AG08396 (cell line): ENCODE data around the gene CYP39A1.
"Not testable (repeated sequence)": the region's sequence is repeated elsewhere in the genome, so short reads cannot be mapped to it uniquely, and the experiment has no call there.

Experiments
- DNase-seq: peaks from one replicate; pipeline ENCODE4 v3.0.0; 2012; ENCODE audit warnings: low spot score, mixed read lengths

CYP39A1 gene

GRCh38 chr6:46648869-46649492, 3.6 kb downstream of the CYP39A1 start:
- DNase-seq = no peak

- DNase-seq = not testable (repeated sequence)
Observed at GRCh38 chr6:46648108-46648507, 4.5 kb downstream of the CYP39A1 start.

- DNase-seq = no peak
Observed at GRCh38 chr6:46645265-46645664, 7.4 kb downstream of the CYP39A1 start.

- no peak for DNase-seq
Observed at GRCh38 chr6:46642928-46643751, 9.5 kb downstream of the CYP39A1 start.

- no peak for DNase-seq
Observed at GRCh38 chr6:46638650-46639049, 14.0 kb downstream of the CYP39A1 start.

- DNase-seq = no peak
Observed at GRCh38 chr6:46637933-46638332, 14.7 kb downstream of the CYP39A1 start.

- DNase-seq = no peak
Observed at GRCh38 chr6:46637145-46637544, 15.5 kb downstream of the CYP39A1 start.

- DNase-seq = no peak
Observed at GRCh38 chr6:46635462-46635861, 17.2 kb downstream of the CYP39A1 start.

GRCh38 chr6:46632053-46632452, 20.6 kb downstream of the CYP39A1 start:
- DNase-seq = no peak

- no peak for DNase-seq
Observed at GRCh38 chr6:46629691-46630090, 22.9 kb downstream of the CYP39A1 start.

- no peak for DNase-seq
Observed at GRCh38 chr6:46628976-46629375, 23.6 kb downstream of the CYP39A1 start.

GRCh38 chr6:46628498-46628897, 24.1 kb downstream of the CYP39A1 start:
- DNase-seq = no peak

GRCh38 chr6:46626976-46627375, 25.6 kb downstream of the CYP39A1 start:
- DNase-seq = no peak

GRCh38 chr6:46626228-46626909, 26.2 kb downstream of the CYP39A1 start:
- DNase-seq = peak; percentile 14

GRCh38 chr6:46618726-46619125, 33.9 kb downstream of the CYP39A1 start:
- DNase-seq = no peak

- no peak for DNase-seq
Observed at GRCh38 chr6:46612645-46613044, 40.0 kb downstream of the CYP39A1 start.

- no peak for DNase-seq
Observed at GRCh38 chr6:46610862-46611553, 41.6 kb downstream of the CYP39A1 start.

GRCh38 chr6:46606338-46606737, 46.3 kb downstream of the CYP39A1 start:
- no peak for DNase-seq

GRCh38 chr6:46605091-46605797, 47.4 kb downstream of the CYP39A1 start:
- no peak for DNase-seq

- no peak for DNase-seq
Observed at GRCh38 chr6:46598215-46598614, 54.4 kb downstream of the CYP39A1 start.

- no peak for DNase-seq
Observed at GRCh38 chr6:46592740-46593139, 59.9 kb downstream of the CYP39A1 start.

- no peak for DNase-seq
Observed at GRCh38 chr6:46592046-46592445, 60.6 kb downstream of the CYP39A1 start.
